ENCODE results near the gene ALK. TPM values are rescaled to one million over a fixed set of nuclear protein-coding genes. Genes with fewer than 3 reads are reported as not detected.

ALK gene
- polyA plus RNA-seq, 1 of the 3 experiments (the other 2 are of a cell fraction), result 0.30 TPM

DNA sequence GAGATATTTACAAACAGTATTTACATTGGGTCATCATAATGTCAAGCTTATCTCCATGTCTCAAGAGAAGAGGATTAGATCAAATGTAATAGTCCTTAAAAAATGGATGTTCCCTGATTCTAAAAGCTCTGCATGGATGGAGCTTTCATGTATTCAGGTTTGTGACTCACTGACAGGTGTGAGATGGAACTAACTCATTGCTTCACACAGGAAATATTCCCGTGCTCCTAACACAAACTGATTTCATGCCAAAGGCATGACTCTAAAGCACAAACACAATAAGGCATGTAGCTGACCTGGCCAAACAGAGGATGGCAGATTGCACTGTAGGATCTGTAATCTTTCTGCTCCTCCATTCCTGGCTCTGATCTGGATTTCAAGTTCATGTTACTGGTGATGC, 110.0 kb downstream of the ALK start:
- 7% methylated on average over 1 of the region's 1 CpG for WGBS (ENCODE audit: low lambda C conversion rate)
- Histone ChIP-seq H3K4me1 (ENCODE audit: control insufficient read depth in 1 of 2, insufficient read depth in 2 of 2, low read depth in 1 of 2, low read length in 1 of 2) (peaks cover 0 to 42% of the 10 kb centered on the region in 2 experiments; a peak in 2 of 4 replicates), H3K9me3 (no peaks in the 10 kb centered on the region), H3K4me2 (no peak overlapping the region), H3K79me2 (ENCODE audit: insufficient read depth) (no peaks in the 10 kb centered on the region), H3K4me3 (ENCODE audit: low read depth in 2 of 2, low read length in 1 of 2) (no peak overlapping the region), H4K20me1 (ENCODE audit: insufficient read depth) (no peaks in the 10 kb centered on the region), H3K9ac (no peak overlapping the region), H3K27ac (ENCODE audit: low read depth in 2 of 2, low read length in 1 of 2) (peak overlapping the region in 1 of 2 experiments; percentile 16; a peak in 1 of 4 replicates), H3F3A (replicated peaks; ENCODE audit: insufficient read depth) (no peaks in the 10 kb centered on the region), H3K36me3 (replicated peaks in 1 of 2; ENCODE audit: control insufficient read depth in 1 of 2, insufficient read depth in 2 of 2, low read length in 1 of 2) (peaks cover 0 to 3% of the 10 kb centered on the region in 2 experiments), H3K9me2 (no peaks in the 10 kb centered on the region), H3K27me3 (ENCODE audit: insufficient read depth) (peaks cover 9% of the 10 kb centered on the region; the same call in 1 of the 2 replicates), H2AFZ (ENCODE audit: low read depth) (no peak overlapping the region)
- TF ChIP-seq TAF1 (IDR thresholded peaks at IDR 0.05; ENCODE audit: borderline replicate concordance, low read depth, low read length), result no peak
- TF ChIP-seq, protein P1, sequence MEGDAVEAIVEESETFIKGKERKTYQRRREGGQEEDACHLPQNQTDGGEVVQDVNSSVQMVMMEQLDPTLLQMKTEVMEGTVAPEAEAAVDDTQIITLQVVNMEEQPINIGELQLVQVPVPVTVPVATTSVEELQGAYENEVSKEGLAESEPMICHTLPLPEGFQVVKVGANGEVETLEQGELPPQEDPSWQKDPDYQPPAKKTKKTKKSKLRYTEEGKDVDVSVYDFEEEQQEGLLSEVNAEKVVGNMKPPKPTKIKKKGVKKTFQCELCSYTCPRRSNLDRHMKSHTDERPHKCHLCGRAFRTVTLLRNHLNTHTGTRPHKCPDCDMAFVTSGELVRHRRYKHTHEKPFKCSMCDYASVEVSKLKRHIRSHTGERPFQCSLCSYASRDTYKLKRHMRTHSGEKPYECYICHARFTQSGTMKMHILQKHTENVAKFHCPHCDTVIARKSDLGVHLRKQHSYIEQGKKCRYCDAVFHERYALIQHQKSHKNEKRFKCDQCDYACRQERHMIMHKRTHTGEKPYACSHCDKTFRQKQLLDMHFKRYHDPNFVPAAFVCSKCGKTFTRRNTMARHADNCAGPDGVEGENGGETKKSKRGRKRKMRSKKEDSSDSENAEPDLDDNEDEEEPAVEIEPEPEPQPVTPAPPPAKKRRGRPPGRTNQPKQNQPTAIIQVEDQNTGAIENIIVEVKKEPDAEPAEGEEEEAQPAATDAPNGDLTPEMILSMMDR (IDR thresholded peaks at IDR 0.05), result no peak
- TF ChIP-seq RCOR1 (IDR thresholded peaks at IDR 0.05; ENCODE audit: low read length), result no peak
- no peak for TF ChIP-seq CHD2 (IDR thresholded peaks at IDR 0.05; ENCODE audit: low read length, partially characterized antibody)
- no peak for TF ChIP-seq GABPA (IDR thresholded peaks at IDR 0.05; ENCODE audit: low read depth)
- TF ChIP-seq, protein P2, sequence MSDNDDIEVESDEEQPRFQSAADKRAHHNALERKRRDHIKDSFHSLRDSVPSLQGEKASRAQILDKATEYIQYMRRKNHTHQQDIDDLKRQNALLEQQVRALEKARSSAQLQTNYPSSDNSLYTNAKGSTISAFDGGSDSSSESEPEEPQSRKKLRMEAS (IDR thresholded peaks at IDR 0.05; ENCODE audit: low read depth), result no peak
- TF ChIP-seq, protein P3, sequence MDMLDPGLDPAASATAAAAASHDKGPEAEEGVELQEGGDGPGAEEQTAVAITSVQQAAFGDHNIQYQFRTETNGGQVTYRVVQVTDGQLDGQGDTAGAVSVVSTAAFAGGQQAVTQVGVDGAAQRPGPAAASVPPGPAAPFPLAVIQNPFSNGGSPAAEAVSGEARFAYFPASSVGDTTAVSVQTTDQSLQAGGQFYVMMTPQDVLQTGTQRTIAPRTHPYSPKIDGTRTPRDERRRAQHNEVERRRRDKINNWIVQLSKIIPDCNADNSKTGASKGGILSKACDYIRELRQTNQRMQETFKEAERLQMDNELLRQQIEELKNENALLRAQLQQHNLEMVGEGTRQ (IDR thresholded peaks at IDR 0.05; ENCODE audit: borderline replicate concordance, low read depth, low read length), result no peak
- no peak for TF ChIP-seq EP300 (IDR thresholded peaks at IDR 0.05; ENCODE audit: borderline replicate concordance in 1 of 2, low read depth in 1 of 2, low read length in 1 of 2)
- TF ChIP-seq SMC3 (IDR thresholded peaks at IDR 0.05; ENCODE audit: low read depth, low read length), result no peak
- no peak for TF ChIP-seq RAD21 (IDR thresholded peaks at IDR 0.05; ENCODE audit: low read length)
- ChIA-PET POLR2A (interaction anchor here (1.2 kb wide), 1 partner anchor 197 kb away, joined by 3 read pairs; no protein-coding TSS in a partner anchor), CTCF (interaction anchor here (1.3 to 1.5 kb wide), 3 partner anchors 11 to 261 kb away, joined by 4 to 5 read pairs (median 4); no protein-coding TSS in a partner anchor)
- DNase-seq, result no peak

DNA sequence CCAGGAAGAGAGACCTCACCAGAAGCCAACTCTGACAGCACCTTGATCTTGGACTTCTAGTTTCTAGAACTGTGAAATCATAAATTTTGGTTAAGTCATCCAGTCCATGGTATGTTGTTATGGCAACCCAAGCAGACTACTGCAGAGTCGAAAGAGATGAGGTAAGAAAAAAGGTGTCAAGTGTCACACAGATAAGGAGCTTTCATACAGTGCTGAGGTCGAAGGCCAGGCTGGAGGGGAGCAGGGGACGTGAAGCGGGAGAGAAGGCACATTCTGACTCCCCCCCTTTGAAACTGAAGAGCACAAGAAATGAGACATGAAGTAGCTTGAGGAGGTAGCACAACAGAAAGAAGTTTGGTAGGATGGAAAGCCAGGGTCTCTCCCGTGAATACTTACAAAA, 110.4 kb downstream of the ALK start:
- POLR2A ChIA-PET, result interaction anchor here (1.2 kb wide), 1 partner anchor 197 kb away, joined by 3 read pairs; no protein-coding TSS in a partner anchor
- no peaks in the 10 kb centered on the region for H3K9me3 ChIP-seq
- TF ChIP-seq ELF1 (IDR thresholded peaks at IDR 0.05), result no peak
- TF ChIP-seq, protein P2 (IDR thresholded peaks at IDR 0.05; ENCODE audit: low read depth), result no peak
- no peak for TF ChIP-seq MXI1 (IDR thresholded peaks at IDR 0.05; ENCODE audit: low read depth, low read length)
- TF ChIP-seq, protein P4, sequence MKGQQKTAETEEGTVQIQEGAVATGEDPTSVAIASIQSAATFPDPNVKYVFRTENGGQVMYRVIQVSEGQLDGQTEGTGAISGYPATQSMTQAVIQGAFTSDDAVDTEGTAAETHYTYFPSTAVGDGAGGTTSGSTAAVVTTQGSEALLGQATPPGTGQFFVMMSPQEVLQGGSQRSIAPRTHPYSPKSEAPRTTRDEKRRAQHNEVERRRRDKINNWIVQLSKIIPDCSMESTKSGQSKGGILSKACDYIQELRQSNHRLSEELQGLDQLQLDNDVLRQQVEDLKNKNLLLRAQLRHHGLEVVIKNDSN (IDR thresholded peaks at IDR 0.05; ENCODE audit: borderline replicate concordance, low read depth), result no peak
- no peak for TF ChIP-seq NRF1 (IDR thresholded peaks at IDR 0.05; ENCODE audit: low read depth, low read length)
- no peak for TF ChIP-seq EZH2phosphoT487 (IDR thresholded peaks at IDR 0.05; ENCODE audit: borderline replicate concordance, low read depth)
- no peak for TF ChIP-seq POLR2AphosphoS5 (IDR thresholded peaks at IDR 0.05; ENCODE audit: low read depth, low read length)
- TF ChIP-seq, protein P5, sequence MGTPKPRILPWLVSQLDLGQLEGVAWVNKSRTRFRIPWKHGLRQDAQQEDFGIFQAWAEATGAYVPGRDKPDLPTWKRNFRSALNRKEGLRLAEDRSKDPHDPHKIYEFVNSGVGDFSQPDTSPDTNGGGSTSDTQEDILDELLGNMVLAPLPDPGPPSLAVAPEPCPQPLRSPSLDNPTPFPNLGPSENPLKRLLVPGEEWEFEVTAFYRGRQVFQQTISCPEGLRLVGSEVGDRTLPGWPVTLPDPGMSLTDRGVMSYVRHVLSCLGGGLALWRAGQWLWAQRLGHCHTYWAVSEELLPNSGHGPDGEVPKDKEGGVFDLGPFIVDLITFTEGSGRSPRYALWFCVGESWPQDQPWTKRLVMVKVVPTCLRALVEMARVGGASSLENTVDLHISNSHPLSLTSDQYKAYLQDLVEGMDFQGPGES (IDR thresholded peaks at IDR 0.05; ENCODE audit: low read depth, low read length), result no peak
- no peak for TF ChIP-seq TCF12 (IDR thresholded peaks at IDR 0.05)
- TF ChIP-seq FOXM1 (IDR thresholded peaks at IDR 0.05; ENCODE audit: low read depth), result no peak
- TF ChIP-seq, protein P3 (IDR thresholded peaks at IDR 0.05; ENCODE audit: borderline replicate concordance, low read depth, low read length), result no peak
- no peak for TF ChIP-seq FOXJ3 (CRISPR knock-in tag; IDR thresholded peaks at IDR 0.05)
- TF ChIP-seq GABPA (IDR thresholded peaks at IDR 0.05; ENCODE audit: low read depth), result no peak
- TF ChIP-seq SMC3 (IDR thresholded peaks at IDR 0.05; ENCODE audit: low read depth, low read length), result no peak
- no peak for TF ChIP-seq RFX5 (IDR thresholded peaks at IDR 0.05; ENCODE audit: low read length)
- TF ChIP-seq RCOR1 (IDR thresholded peaks at IDR 0.05; ENCODE audit: low read length), result no peak
- TF ChIP-seq RAD21 (IDR thresholded peaks at IDR 0.05; ENCODE audit: low read length), result no peak

More for the DNA sequence above, 110.4 kb downstream of the ALK start:
- Histone ChIP-seq H3K27me3 (ENCODE audit: insufficient read depth) (peaks cover 6% of the 10 kb centered on the region; the same call in 1 of the 2 replicates), H3F3A (replicated peaks; ENCODE audit: insufficient read depth) (no peaks in the 10 kb centered on the region), H3K4me1 (ENCODE audit: control insufficient read depth in 1 of 2, insufficient read depth in 2 of 2, low read depth in 1 of 2, low read length in 1 of 2) (peaks cover 0 to 38% of the 10 kb centered on the region in 2 experiments; a peak in 2 of 4 replicates), H3K27ac (ENCODE audit: low read depth in 2 of 2, low read length in 1 of 2) (no peak overlapping the region), H3K9ac (no peak overlapping the region), H3K79me2 (ENCODE audit: insufficient read depth) (no peaks in the 10 kb centered on the region), H2AFZ (ENCODE audit: low read depth) (no peak overlapping the region), H3K9me2 (no peaks in the 10 kb centered on the region), H4K20me1 (ENCODE audit: insufficient read depth) (no peaks in the 10 kb centered on the region), H3K36me3 (replicated peaks in 1 of 2; ENCODE audit: control insufficient read depth in 1 of 2, insufficient read depth in 2 of 2, low read length in 1 of 2) (peaks cover 0 to 3% of the 10 kb centered on the region in 2 experiments), H3K4me2 (no peak overlapping the region), H3K4me3 (ENCODE audit: low read depth in 2 of 2, low read length in 1 of 2) (no peak overlapping the region)
- CTCF ChIA-PET, result interaction anchor here (0.7 to 1.5 kb wide), 3 partner anchors 10 to 781 kb away, joined by 3 to 5 read pairs (median 3); no protein-coding TSS in a partner anchor
- no peak for DNase-seq
- WGBS (ENCODE audit: low lambda C conversion rate), result 38% methylated on average over 5 of the region's 5 CpGs
